NOMO-1 (cell line): ENCODE measurements around the gene BTBD19.
A peak's percentile ranks its signal among the peaks of the same experiment; 100 is the strongest.
"Not testable (repeated sequence)": the region's sequence is repeated elsewhere in the genome, so short reads cannot be mapped to it uniquely, and the experiment has no call there.

Experiments
- DNase-seq, 2 experiments: peaks; one replicate each; lab custom pipeline; 2025; ENCODE audit not compliant: unreplicated experiment in 2 of 2; lab: John Stamatoyannopoulos, UW

The BTBD19 gene

DNA sequence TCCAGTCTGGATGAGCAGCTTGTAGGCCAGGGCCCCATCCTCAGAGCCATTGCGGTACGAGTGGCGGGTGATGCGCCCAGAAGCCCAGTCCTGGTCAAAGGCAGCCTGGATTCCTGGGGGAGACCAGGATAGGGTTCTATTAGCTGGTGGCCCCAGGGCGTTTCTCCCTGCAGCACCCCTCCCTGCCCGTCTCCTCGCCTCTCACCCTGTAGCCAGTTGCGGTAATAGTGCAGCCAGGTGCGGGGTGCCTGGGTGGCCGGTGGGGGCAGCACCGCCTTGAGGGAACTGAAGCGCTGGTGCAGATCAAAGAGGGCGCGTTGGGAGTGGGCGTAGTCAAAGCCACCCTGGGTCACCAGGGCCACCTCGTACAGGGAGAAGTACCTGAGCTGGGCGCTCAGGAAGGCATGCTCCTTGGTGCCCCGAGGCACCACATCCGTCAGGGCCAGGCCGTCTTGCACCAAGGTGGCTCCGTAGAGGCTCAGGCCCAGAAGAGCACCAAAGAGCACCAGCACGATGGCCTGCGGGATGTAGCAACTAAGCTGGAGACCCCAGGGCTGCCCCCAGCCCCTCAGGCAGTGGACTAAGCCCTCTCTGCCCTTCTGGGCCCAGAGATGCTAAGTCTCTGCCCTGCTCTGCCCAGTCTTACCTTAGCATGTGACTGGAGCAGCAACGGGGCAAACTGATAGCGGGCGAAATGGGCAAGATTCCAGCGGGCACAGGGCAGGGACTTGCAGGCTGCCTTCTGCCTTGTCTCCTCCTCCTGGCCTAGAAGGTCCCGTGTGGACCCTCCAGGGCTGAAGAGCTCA lies 19.1 kb downstream of the BTBD19 start:
- DNase-seq = no peak

DNA sequence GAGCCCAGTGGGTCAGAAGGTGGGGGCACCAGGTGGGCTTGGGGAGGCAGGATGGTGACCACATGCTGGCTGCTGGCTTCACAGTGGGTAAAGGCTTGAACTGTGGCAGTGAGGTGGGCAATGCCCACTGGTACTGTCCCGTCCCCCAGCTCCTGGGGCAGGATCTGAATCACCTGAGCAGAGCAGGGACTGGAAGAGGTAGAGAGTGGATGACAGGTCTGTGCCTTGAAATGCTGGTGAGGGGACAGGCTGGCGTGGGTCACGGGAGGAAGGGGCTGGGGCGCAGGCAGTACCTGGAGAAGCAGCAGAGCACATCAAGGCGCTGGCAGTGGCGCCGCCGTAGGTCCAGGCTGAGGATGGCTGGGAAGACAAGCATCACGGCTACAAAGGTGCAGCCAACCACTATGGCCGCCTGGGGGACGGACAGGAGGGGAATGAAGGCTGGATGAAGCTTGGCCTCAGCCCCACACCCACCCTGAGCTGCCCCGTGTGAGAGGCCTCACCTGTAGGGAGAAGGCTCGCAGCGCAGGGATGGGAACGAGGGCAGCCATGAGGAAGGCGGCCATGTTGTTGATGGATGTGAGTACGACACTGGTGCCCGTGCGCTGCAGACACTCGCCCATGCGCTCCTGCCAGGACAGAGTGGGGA lies 19.8 kb downstream of the BTBD19 start:
- DNase-seq = no peak

DNA sequence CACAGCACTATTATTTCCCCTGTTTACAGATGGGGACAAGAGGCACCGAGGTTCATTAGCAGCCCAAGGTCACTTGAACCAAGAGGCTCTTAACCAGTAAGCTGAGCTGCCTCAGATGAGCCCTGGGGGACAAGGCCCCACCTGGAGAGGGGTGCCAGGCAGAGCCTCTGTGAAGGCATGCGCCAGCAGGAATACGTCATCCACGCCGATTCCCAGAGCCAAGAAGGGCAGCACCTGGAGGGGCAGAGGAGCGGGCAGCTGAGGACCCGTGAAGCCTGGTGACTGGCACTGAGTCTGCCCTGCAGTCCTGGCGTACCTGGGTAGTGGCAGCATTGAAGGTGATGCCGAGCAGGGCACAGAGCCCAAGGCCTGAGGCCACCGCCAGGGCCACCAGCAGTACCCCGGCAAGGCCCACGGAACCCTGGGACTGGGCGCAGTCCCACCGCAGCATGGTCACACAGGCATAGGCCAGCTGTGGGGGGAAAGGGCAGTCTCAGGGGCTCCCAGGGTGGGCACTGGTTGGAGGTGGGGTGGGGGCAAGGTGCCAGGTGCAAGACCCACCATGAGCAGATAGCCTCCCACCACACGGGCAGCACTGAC lies 20.6 kb downstream of the BTBD19 start:
- no peak for DNase-seq

DNA sequence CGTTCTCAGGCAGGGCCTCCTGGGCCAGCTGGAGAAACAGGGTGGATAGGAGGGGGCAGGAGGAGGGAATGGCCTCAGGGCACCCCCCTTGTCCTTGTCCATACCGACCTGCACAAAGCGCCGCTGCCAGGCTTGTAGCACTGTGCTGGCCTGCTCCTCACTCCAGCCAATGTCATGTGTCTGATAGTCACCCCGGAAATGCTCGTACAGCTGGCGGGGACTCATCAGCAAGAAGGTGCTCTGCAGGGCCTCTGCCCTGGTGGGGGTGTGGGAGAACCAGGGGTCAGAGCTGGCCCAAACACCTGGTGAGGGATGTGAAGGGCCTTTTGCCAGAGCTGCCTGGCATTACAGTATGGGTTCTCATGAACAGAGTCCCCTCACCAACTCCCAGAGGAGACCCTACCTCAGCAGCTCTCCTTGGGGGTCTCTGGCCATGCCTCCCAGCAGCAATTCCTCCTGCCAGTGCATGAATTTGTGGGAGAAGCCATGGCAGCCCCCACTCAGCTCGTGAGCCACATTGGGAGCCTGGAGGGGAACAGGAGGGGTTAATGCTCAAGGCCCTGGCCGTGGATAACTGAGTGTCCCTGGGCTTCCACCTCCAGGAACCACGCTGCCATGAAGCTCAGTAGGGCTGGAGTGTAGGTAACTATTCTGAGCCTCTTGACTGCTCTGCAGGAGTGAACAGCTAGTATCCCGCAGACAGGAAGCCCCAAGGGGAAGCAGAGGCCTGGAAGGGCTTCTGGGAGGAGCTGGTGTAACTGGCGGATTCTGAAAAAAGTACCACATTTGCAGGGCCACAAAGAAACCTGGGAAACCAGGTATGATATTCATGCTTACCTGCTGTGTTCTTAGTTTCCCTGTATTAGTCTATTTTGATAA lies 21.4 kb downstream of the BTBD19 start:
- DNase-seq = no peak

DNA sequence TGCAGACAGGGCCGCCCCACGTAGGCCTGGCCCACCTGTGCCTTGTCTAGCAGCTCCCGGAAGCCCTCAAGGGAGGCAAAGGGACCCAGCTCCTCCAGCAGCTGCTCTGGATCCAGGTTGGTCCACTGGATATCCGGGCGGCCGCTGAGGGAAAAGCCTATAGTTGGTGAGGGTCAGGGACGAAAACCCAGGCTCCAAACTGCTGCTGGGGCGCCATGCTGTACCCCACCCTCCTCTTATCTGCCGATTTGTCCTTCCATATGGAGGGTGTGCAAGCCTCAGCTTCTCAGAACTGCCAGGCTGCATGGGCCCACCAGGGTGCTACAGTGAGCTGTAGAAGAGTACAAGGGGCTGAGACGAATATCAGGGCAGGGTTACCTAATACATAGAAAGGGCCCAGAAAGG lies 22.6 kb downstream of the BTBD19 start:
- no peak for DNase-seq

DNA sequence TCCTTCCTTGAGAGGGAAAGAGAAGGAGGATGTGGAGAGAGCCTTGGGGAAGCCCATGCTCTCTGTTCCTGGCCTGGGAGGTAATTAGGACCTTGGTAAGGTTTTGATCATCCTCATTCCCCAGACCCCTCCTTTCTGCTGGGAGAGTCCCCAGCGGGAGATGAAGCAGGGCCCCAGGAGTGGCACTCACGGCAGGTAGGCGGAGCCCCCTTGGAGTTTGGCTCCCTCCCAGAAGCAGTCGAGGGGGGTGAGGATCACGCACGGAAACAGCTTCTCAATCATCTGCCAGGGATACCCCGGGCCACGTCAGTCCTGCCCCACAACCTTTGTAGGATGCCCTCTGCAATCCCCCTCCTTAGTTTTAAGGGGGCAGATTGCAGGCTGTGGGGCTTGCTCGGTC lies 23.2 kb downstream of the BTBD19 start:
- DNase-seq = no peak

DNA sequence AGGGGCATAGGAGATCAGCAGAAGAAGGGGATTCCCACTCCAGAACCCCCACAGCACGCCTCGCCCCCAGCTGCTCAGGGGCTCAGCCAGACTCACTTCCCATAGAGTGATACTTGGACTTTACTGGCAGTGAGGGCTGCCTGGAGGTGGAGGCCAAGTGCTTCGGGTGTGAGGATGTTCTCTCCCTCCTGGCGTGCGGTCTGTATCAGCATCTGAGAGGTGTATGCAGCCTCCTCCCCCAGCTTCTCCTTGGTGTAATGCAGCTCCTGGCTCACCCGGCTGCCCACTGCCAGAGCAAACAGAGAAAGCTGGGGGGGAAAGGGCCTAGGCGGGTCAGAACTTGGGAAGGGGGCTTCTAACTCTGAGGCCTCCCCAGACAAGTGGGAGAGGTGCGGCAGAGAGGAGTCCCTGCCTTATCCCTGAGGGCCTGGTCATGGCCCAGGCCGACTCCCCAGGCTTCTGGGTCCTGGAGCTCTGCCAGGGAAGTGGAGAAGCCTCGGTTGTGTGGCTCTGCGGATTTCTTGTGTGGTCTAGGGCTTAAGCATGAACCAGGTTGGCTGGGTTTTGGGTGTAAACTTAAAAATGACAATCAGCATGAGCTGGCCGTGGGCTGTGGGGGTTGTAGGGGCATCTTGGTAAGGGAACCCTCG lies 23.9 kb downstream of the BTBD19 start:
- no peak for DNase-seq

DNA sequence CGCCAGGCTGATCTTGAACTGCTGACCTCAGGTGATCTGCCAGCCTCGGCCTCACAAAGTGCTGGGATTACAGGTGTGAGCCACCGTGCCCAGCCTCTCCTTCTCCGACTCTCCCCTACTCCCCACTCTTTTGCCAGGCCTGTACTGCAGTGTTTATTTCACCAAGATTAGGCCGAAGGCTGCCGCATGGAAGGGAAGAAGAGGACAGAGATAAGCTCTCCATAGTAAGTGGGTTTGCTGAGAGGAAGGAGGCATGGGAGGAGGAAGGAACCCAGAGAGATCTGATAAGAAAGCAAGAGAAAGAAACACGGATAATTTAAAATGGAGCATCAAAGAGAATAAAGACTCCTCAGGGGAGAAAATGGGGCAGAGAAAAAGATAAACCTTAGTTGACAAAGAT lies 26.0 kb downstream of the BTBD19 start:
- no peak for DNase-seq

DNA sequence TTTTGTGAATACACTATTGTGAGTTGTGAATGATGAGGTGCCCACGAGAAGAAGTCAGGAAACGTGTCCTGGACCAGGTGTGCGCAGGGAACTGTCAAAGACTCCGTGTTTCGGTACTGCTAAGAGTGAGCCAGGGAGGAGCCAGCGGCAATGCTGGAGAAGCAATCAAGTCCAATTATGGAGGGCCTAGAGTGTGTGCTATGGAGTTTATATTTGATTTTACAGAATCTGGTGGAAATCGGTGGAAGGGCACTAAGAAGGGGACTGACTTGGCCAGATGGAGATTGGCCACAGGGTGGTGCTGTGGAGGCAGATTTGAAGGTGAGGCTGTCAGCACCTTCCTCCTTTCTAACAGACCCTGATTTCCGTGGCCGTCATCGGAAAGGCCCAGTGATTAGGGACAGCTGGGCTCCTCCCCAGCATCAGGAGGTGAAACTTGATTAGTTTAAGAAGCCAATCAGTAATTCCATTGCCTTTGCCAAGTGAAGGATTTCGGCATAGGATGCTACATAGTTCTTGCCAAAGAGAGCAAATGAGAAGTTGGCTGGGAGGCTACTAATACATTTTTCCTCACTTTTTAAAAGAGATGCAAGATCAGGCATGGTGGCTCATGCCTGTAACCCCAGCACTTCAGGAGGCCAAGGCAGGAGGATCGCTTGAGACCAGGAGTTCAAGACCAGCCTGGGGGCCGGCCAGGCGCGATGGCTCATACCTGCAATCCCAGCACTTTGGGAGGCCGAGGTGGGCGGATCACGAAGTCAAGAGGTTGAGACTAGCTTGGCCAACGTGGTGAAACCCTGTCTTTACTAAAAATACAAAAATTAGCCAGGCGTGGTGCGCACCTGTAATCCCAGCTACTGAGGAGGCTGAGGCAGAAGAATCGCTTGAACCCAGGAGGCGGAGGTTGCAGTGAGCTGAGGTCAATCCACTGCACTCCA lies 27.7 kb downstream of the BTBD19 start:
- DNase-seq = peak; percentile 70 to 80

DNA sequence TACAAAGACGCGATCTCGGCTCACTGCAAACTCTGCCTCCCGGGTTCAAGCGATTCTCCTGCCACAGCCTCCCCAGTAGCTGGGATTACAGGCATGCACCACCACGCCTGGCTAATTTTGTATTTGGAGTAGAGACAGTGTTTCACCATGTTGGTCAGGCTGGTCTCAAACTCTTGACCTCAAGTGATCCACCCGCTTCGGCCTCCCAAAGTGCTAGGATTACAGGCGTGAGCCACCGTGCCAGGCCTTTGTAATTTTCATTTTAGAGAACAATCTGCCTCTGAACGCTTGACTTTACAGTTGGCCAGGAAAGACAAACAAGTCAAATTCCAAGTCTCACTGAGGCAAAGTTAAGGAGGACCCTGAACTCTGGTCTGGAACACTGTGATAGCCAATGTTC lies 30.0 kb downstream of the BTBD19 start:
- DNase-seq = not testable (repeated sequence)

DNA sequence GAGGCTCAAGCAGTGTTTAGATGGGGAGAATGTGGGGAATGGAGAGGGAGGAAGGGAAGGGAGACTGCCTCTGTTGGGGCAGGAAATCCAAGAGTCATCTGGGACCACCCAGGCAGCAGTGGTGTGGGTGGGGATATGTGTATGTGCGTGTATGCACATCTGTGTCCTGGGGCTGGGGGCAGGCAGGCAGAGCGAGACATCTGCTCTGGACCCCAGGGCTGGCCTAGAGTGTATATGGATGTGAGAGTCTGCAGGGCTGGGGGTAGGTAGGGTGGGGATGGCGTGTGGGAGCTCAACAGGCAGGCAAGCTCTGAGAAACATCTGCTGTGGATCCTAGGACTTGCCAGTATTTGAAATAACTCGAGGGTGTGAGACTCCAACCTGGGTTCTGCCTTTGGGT lies 31.3 kb downstream of the BTBD19 start:
- no peak for DNase-seq

DNA sequence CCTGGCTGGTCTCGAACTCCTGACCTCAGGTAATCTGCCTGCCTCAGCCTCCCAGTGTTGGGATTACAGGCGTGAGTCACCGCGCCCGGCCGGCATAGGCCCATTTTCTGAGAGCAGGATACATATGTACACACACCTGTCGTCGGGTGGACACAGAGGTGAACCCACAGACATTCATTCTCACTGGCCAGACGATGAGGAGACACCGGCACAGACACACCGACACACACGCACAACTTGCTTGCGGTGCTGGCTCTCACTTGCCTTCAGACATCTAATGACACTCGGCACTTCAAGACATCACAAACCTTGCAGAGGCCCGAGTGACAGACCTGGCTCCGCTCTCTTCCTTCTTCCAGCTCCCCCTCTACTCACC lies 34.2 kb downstream of the BTBD19 start:
- no peak for DNase-seq

DNA sequence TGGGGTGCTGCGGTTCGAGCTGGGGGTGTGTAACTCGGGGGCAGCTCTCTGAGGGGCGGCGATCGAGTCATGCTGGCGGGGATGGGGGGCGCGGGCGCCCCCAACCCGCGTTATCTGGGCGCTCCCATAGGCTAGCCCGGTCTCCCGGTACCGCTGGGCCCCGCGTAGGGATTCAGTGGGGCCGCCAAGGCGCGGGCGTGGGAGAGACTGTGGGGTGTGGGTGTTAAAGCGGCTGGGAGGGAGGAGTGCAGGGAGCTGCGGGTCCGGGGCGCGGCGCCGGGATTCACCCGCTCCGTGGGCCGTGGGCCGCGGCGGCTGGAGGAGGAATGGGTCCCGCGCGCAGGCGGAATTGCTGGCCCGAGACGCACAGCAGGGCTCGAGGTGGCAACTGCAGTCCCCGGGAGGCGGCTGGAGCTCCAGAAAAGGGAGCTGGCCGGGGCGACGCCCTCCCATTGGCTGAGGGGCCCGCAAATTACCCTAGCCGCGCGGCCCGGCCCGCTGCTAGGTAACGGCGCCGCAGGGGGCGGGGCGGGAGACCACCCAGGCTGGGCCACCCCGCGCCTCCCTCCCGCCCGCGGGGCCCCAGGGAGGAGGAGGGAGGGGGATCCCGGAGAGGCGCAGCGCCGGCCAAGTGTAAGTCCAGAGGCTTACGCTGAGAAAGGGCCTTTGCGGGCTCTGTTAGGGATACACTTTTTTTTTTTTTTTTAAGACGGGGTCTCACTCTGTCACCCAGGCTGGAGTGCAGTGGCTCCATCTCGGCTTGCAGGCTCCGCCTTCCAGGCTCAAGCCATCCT lies 34.7 kb downstream of the BTBD19 start, which contains the start of gene PTCH2:
Gene PTCH2 (minus strand): TSS at position 392 of the 794 bp plus-strand sequence. CDS start 321 bp downstream, at position 71.
- peak; percentile 26 to 39 for DNase-seq

DNA sequence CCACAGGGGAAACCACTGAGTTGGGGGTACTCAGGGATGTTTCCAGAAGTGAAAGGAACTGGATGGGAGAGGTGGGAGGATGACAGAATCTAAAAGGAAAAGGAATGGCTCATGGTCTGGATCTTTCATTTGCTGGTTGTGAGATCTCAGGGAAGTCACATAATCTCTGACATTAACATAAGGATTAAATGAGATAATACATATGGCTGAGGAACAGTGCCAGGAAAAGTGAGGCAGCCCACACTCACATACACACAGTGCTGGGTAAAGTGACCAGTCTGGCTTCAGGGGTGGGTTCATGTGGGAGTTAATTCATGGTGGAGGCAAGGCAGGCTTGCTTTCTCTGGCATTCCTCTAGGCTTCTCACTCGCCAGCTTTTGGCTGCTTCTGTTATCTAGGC lies 38.7 kb downstream of the BTBD19 start:
- no peak for DNase-seq

DNA sequence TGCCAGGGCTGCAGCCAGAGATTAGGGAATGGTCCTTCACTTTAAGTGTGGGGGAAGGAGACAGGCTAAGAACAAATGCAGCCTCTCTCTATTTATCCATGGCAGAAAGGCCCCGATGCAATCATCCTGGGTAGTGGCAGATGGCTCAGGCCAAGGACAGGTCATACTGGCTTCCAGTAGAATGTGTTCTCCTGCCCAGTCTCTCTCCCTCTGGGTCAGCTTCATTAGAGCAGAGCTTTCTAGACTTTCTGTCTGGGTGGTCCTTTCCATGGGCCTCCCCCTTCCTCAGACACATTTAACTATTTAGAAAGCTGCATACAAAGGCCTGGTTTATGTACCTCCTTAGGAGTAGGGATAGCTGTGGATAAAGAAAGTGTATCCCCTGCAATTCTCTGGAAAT lies 39.5 kb downstream of the BTBD19 start:
- no peak for DNase-seq

DNA sequence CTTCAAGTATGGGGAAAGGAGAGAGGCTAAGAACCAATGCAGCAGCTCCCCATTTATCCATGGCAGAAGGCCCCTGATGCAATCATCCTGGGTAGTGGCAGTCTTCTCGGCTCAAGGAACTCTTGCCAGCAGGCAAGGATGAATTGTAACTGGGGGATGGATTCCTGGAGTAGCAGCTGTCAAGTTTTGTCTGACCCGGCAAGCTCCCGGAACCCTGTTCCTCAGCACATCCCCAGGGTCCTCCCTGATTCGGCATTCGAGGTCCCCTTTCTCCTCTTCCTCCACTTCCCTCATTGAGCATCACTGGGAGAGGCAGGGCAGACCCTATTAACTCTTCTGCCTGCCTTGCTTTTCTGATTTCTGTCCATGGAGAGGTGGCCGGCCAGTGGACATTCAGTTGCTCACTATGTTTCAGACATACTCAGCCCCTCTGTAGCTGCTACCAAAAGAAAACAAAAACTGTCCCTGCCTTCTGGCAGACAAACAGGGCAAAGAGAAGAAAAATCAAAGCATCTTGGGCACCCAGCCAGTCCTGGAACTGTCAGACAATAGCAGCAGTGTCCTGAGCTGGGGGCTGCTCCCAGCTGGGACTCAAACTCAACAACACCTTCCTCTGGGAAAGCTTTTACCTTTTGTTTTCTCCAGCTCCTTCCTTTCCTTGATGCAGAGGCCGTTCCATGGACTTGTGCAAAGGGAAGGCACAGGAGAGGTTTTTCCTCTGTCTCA lies 40.3 kb downstream of the BTBD19 start:
- no peak for DNase-seq

DNA sequence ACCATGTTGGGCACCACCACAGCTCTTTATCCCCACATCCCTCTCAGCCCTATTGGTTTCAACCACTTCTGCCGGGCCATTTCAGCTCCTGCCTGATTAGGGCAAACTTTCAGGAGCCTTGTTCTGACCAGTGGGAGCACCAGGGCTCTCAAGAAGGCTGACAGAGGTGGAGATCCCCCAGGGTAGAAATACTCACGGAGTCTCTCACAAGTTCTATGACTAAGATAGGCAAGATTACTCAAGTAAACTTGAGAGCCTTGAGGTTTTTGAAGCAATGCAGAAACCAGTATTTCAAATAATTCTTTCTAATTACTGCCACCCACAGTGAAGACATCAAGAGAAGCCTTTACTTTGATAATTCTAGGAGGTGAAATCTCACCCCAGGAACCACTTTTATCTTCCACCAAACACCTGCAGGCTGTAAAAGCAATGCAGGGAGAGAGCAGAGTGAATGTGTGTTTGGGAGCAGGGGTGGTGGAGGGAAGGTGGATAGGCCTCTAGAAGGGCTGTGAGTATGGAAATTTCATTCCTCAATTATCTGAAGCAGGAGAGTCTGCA lies 41.3 kb downstream of the BTBD19 start:
- DNase-seq = no peak

DNA sequence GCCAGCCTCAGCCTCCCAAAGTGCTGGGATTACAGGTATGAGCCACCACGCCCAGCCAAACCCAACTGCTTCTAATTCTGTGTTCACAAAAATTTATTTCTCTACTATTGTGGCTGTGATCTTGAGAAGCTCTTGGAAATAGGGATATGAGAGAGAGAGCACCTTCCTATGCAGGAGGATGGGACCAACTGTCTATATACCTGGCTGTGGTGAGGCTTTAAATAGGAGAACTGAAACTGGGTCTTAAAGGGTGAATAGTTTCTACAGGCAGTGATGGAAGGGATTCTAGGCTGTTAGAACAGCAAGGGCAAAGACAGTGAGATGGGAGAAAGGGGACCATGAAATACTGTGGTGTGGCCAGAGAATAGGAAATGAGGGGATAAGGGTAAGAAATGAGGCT lies 43.0 kb downstream of the BTBD19 start:
- DNase-seq = no peak
